ENCODE results near the gene DPH6.

DNA sequence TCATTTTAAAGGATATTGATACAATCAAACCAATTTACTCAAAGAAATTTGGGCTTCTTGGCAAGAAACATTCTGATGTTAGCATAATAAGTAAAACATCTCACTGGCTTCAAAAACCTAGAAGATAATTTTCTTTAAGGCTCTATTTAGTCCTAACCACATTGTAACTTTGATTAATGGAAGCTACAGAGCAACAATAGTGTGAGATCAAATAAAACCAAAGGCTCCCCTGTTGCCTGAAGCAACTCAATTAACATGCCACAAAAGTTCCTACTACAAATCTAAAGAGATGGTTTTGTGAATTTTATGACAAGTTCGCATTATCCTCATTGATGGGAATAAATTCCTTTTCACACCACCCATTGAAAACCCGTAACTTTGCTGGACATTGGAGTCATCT lies 5.9 kb downstream of the DPH6 start:
- TF ChIP-seq ZNF8 (CRISPR knock-in tag; IDR thresholded peaks at IDR 0.05): no peak
- no peak for TF ChIP-seq ARNTL (CRISPR knock-in tag; IDR thresholded peaks at IDR 0.05; ENCODE audit: borderline replicate concordance, low read depth)
- TF ChIP-seq, protein P1, sequence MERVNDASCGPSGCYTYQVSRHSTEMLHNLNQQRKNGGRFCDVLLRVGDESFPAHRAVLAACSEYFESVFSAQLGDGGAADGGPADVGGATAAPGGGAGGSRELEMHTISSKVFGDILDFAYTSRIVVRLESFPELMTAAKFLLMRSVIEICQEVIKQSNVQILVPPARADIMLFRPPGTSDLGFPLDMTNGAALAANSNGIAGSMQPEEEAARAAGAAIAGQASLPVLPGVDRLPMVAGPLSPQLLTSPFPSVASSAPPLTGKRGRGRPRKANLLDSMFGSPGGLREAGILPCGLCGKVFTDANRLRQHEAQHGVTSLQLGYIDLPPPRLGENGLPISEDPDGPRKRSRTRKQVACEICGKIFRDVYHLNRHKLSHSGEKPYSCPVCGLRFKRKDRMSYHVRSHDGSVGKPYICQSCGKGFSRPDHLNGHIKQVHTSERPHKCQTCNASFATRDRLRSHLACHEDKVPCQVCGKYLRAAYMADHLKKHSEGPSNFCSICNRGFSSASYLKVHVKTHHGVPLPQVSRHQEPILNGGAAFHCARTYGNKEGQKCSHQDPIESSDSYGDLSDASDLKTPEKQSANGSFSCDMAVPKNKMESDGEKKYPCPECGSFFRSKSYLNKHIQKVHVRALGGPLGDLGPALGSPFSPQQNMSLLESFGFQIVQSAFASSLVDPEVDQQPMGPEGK (CRISPR knock-in tag; IDR thresholded peaks at IDR 0.05; ENCODE audit: borderline replicate concordance): no peak
- TF ChIP-seq, protein P2, sequence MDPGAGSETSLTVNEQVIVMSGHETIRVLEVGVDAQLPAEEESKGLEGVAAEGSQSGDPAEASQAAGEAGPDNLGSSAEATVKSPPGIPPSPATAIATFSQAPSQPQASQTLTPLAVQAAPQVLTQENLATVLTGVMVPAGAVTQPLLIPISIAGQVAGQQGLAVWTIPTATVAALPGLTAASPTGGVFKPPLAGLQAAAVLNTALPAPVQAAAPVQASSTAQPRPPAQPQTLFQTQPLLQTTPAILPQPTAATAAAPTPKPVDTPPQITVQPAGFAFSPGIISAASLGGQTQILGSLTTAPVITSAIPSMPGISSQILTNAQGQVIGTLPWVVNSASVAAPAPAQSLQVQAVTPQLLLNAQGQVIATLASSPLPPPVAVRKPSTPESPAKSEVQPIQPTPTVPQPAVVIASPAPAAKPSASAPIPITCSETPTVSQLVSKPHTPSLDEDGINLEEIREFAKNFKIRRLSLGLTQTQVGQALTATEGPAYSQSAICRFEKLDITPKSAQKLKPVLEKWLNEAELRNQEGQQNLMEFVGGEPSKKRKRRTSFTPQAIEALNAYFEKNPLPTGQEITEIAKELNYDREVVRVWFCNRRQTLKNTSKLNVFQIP (CRISPR knock-in tag; IDR thresholded peaks at IDR 0.05; ENCODE audit: borderline replicate concordance, low read depth): no peak
- no peak for TF ChIP-seq BACH2 (CRISPR knock-in tag; IDR thresholded peaks at IDR 0.05; ENCODE audit: borderline replicate concordance)
- no peak for TF ChIP-seq PPARA (CRISPR knock-in tag; IDR thresholded peaks at IDR 0.05; ENCODE audit: borderline replicate concordance)
- TF ChIP-seq, protein P3, sequence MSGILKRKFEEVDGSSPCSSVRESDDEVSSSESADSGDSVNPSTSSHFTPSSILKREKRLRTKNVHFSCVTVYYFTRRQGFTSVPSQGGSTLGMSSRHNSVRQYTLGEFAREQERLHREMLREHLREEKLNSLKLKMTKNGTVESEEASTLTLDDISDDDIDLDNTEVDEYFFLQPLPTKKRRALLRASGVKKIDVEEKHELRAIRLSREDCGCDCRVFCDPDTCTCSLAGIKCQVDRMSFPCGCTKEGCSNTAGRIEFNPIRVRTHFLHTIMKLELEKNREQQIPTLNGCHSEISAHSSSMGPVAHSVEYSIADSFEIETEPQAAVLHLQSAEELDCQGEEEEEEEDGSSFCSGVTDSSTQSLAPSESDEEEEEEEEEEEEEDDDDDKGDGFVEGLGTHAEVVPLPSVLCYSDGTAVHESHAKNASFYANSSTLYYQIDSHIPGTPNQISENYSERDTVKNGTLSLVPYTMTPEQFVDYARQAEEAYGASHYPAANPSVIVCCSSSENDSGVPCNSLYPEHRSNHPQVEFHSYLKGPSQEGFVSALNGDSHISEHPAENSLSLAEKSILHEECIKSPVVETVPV (CRISPR knock-in tag; IDR thresholded peaks at IDR 0.05): no peak
- TF ChIP-seq ZFP3 (CRISPR knock-in tag; IDR thresholded peaks at IDR 0.05): no peak
- TF ChIP-seq TOX (CRISPR knock-in tag; IDR thresholded peaks at IDR 0.05; ENCODE audit: borderline replicate concordance): no peak
- no peak for TF ChIP-seq ZNF565 (CRISPR knock-in tag; conservative IDR thresholded peaks at IDR 0.05; ENCODE audit: low read depth)
- no peak for TF ChIP-seq ZFP30 (CRISPR knock-in tag; IDR thresholded peaks at IDR 0.05)
